ENCODE results near the gene RBM45.

The RBM45 gene

DNA sequence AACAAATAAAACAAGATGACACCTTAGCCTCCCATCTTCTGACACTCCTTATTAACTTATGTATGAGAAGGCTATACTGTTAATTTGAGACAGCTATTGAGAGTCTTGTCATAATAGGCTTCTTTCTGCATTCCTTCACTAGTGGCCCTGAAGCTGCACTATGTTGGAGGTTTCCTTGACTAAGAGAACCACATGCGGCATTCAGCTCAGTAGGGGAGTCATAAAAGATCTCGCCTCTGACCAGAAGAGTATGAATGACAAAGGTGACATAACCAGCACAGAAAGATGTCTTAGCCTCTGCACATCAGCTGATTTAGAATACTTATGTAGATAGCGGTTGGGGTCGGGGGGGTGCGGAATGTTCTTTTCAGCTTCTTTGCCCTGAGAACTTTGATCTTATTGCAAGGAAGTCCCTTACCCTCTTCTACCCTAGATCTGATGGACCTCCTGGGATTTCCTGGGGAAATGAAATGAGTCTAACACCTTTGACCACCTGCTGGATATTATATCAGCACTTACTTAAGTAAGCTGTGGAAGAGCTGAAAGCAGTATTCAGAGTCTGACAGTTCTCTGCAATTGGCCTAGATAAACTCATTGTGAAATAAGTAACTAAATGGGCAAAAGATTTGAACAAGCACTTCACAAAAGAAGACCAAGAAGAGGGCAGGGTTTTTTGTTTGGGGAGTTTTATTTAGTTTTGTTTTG lies 24.2 kb downstream of the RBM45 start:
- TF ChIP-seq SIN3A (IDR thresholded peaks at IDR 0.05; ENCODE audit: borderline replicate concordance, insufficient read depth, low read length) (no peak), TAF1 (IDR thresholded peaks at IDR 0.05; ENCODE audit: borderline replicate concordance, insufficient read depth, low read length) (no peak), FOXP2 (optimal IDR thresholded peaks at IDR 0.05; ENCODE audit: borderline replicate concordance, extremely low read depth, extremely low read length, insufficient read depth) (no peak), POLR2AphosphoS5 (IDR thresholded peaks at IDR 0.05; ENCODE audit: low read depth, low read length) (no peak)
- TF ChIP-seq, protein P1, sequence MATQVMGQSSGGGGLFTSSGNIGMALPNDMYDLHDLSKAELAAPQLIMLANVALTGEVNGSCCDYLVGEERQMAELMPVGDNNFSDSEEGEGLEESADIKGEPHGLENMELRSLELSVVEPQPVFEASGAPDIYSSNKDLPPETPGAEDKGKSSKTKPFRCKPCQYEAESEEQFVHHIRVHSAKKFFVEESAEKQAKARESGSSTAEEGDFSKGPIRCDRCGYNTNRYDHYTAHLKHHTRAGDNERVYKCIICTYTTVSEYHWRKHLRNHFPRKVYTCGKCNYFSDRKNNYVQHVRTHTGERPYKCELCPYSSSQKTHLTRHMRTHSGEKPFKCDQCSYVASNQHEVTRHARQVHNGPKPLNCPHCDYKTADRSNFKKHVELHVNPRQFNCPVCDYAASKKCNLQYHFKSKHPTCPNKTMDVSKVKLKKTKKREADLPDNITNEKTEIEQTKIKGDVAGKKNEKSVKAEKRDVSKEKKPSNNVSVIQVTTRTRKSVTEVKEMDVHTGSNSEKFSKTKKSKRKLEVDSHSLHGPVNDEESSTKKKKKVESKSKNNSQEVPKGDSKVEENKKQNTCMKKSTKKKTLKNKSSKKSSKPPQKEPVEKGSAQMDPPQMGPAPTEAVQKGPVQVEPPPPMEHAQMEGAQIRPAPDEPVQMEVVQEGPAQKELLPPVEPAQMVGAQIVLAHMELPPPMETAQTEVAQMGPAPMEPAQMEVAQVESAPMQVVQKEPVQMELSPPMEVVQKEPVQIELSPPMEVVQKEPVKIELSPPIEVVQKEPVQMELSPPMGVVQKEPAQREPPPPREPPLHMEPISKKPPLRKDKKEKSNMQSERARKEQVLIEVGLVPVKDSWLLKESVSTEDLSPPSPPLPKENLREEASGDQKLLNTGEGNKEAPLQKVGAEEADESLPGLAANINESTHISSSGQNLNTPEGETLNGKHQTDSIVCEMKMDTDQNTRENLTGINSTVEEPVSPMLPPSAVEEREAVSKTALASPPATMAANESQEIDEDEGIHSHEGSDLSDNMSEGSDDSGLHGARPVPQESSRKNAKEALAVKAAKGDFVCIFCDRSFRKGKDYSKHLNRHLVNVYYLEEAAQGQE (IDR thresholded peaks at IDR 0.05; ENCODE audit: insufficient read depth in 1 of 2, low read depth in 2 of 2, low read length in 2 of 2): no peak

DNA sequence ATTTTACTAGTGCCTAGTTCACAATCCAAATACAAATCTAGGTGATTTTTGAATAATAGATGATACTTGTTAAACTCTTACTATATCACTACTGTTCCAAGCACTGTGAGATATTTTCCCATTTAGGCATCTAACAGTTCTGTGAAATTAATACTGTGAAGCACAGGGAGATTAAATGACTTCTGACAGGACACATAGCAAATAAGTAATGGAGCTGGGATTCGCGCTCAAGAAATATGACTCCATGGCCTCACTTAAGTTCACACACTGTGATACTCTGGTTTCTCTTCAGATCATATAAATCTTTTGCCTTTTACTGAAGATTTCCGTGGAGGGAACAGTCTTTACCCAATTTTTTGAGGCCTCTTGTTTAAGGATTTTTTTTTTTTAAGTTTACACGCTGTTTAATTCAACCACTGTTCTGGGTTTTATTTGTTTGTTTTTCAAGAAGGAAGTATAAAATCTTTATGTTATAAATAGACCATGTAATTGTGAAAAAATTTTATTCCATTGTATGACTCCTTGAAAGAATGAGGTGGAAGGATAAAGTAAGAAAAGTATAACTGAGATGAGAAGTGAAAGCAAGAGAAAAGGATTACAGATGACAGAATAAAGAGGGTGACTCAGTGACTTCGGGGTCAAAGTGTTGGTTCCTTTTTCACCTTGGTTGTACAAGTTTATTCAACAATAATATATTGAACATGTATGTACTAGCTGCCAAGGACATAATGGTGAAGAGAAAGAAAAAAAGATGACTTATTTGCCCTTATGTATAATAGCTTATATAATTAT lies 30.2 kb downstream of the RBM45 start:
- TF ChIP-seq TAF1 (IDR thresholded peaks at IDR 0.05; ENCODE audit: borderline replicate concordance, insufficient read depth, low read length) (no peak), SIN3A (IDR thresholded peaks at IDR 0.05; ENCODE audit: borderline replicate concordance, insufficient read depth, low read length) (no peak), FOXP2 (optimal IDR thresholded peaks at IDR 0.05; ENCODE audit: borderline replicate concordance, extremely low read depth, extremely low read length, insufficient read depth) (no peak), POLR2AphosphoS5 (IDR thresholded peaks at IDR 0.05; ENCODE audit: low read depth, low read length) (no peak)
- TF ChIP-seq, protein P1 (IDR thresholded peaks at IDR 0.05; ENCODE audit: insufficient read depth in 1 of 2, low read depth in 2 of 2, low read length in 2 of 2): no peak

DNA sequence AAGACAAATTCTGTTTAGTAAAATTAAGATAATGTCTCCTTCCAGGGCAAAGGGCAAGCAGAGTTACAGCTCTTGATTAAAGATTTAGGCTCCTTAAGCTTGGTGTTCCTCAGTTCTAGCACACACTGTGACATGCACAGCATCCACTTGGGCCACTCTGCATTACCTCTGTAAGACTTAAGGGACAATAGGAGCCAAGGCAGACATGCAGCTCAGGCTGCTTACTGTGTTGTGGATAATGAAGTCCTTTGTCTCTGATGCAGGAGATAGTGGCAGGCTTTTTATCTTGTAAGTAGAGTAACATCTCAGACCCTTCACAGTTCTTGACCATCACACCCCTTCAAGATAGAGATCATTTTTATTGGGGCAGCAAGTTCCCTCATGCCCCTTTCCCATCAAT lies 31.2 kb downstream of the RBM45 start:
- TF ChIP-seq SIN3A (IDR thresholded peaks at IDR 0.05; ENCODE audit: borderline replicate concordance, insufficient read depth, low read length) (no peak), POLR2AphosphoS5 (IDR thresholded peaks at IDR 0.05; ENCODE audit: low read depth, low read length) (no peak), FOXP2 (optimal IDR thresholded peaks at IDR 0.05; ENCODE audit: borderline replicate concordance, extremely low read depth, extremely low read length, insufficient read depth) (no peak), TAF1 (IDR thresholded peaks at IDR 0.05; ENCODE audit: borderline replicate concordance, insufficient read depth, low read length) (no peak)
- TF ChIP-seq, protein P1 (IDR thresholded peaks at IDR 0.05; ENCODE audit: insufficient read depth in 1 of 2, low read depth in 2 of 2, low read length in 2 of 2): no peak

DNA sequence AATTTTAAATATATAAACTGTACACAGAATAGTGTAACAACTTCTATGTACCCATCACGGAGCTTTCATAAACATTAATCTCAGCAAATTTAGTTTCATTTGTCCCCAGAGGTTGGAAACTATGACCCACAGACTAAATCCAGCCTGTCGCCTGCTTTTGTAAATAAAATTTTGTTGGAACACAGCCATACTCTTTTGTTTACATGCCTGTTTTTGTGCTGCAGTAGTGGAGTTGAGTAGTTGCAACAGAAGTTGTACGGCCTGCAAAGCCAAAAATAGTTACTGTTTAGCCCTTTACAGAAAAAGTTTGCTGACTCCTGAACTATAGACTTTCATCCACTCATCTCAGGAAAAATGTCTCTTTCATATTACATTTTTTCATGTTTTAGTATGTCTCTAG lies 39.8 kb downstream of the RBM45 start:
- TF ChIP-seq SIN3A (IDR thresholded peaks at IDR 0.05; ENCODE audit: borderline replicate concordance, insufficient read depth, low read length) (no peak), FOXP2 (optimal IDR thresholded peaks at IDR 0.05; ENCODE audit: borderline replicate concordance, extremely low read depth, extremely low read length, insufficient read depth) (no peak), TAF1 (IDR thresholded peaks at IDR 0.05; ENCODE audit: borderline replicate concordance, insufficient read depth, low read length) (no peak), POLR2AphosphoS5 (IDR thresholded peaks at IDR 0.05; ENCODE audit: low read depth, low read length) (no peak)
- TF ChIP-seq, protein P1 (IDR thresholded peaks at IDR 0.05; ENCODE audit: insufficient read depth in 1 of 2, low read depth in 2 of 2, low read length in 2 of 2): no peak

All from PFSK-1 (cell line).